BJ (cell line): ENCODE measurements around the gene TMEM266. TPM values are rescaled to one million over a fixed set of nuclear protein-coding genes. Genes with fewer than 3 reads are reported as not detected.
A peak's percentile ranks its signal among the peaks of the same experiment; 100 is the strongest.

Experiments
- CTCF ChIA-PET: fragments of 350-600 bp; formaldehyde crosslinking; extraction: SDS; loops from one replicate; lab custom pipeline; 2021; ENCODE audit warnings: antibody characterized with exemption, inconsistent platforms; lab: Yijun Ruan, JAX
- POLR2A ChIA-PET: fragments of 300-600 bp; sonication (Branson Sonifier 250); formaldehyde crosslinking; extraction: SDS; loops from one replicate; lab custom pipeline; 2021; ENCODE audit warnings: antibody characterized with exemption; lab: Charles Lee
- DNase-seq: peaks from one replicate; pipeline ENCODE4 v3.0.0-alpha.2; 2011; ENCODE audit warnings: low read depth
- H3K27me3 ChIP-seq: 2 replicates; pipeline ENCODE4 v1.6.0; 2011; ENCODE audit warnings: low read length; ENCODE audit not compliant: control insufficient read depth, insufficient read depth
- H3K36me3 ChIP-seq: 2 replicates; pipeline ENCODE4 v1.5.1; 2011; ENCODE audit warnings: low read length; ENCODE audit not compliant: control insufficient read depth, insufficient read depth
- H3K4me3 ChIP-seq: 2 replicates; pipeline ENCODE4 v1.5.1; 2011; ENCODE audit warnings: low read depth, mild to moderate bottlenecking, control low read depth, low read length
- CTCF ChIP-seq: IDR thresholded peaks from 2 replicates; pipeline ENCODE4 v1.5.1; 2011; ENCODE audit warnings: low read depth, mild to moderate bottlenecking, control low read depth, inconsistent platforms, low read length, moderate library complexity; ENCODE audit not compliant: insufficient read depth
- polyA plus RNA-seq: library from polyadenylated mRNA; depleted of rRNA; stranded (reverse); fragments of >200 nt; gene quantifications from 2 replicates; pipeline ENCODE4 v1.2.3, GENCODE V29; 2011

TMEM266 gene
- polyA plus RNA-seq, 1 experiment = 0.18 TPM

- Histone ChIP-seq H3K4me3 (no peak overlapping the region), H3K36me3 (no peaks in the 10 kb centered on the region), H3K27me3 (peaks cover 14% of the 10 kb centered on the region)
- POLR2A ChIA-PET = no interaction called here
- CTCF ChIA-PET = interaction anchor here (0.5 to 7.7 kb wide), 27 partner anchors 9 to 718 kb away, joined by 3 to 127 read pairs (median 4); partner anchors contain the start of gene TMEM266
- no peak for TF ChIP-seq CTCF
- peak; percentile 31 for DNase-seq
Observed at GRCh38 chr15:76149291-76149915, 89.6 kb downstream of the TMEM266 start.

- H3K4me3 ChIP-seq = no peak overlapping the region
- POLR2A ChIA-PET = no interaction called here
- no peak for DNase-seq
Observed at GRCh38 chr15:76150513-76150912, 90.7 kb downstream of the TMEM266 start.

GRCh38 chr15:76150971-76151598 lies 91.3 kb downstream of the TMEM266 start:
- no peak overlapping the region for H3K4me3 ChIP-seq
- POLR2A ChIA-PET = no interaction called here
- CTCF ChIA-PET = interaction anchor here (0.5 to 7.7 kb wide), 21 partner anchors 8 to 715 kb away, joined by 3 to 127 read pairs (median 5); partner anchors contain the start of gene TMEM266
- DNase-seq = peak; percentile 74
- H3K27me3 ChIP-seq = peaks cover 2% of the 10 kb centered on the region; the same call in 1 of the 2 replicates
- no peaks in the 10 kb centered on the region for H3K36me3 ChIP-seq
- TF ChIP-seq CTCF = peak; percentile 86

More at GRCh38 chr15:76150513-76150912, 90.7 kb downstream of the TMEM266 start:
- CTCF ChIA-PET = interaction anchor here (0.6 to 7.7 kb wide), 25 partner anchors 9 to 717 kb away, joined by 3 to 127 read pairs (median 4); partner anchors contain the start of gene TMEM266
- H3K36me3 ChIP-seq = no peaks in the 10 kb centered on the region
- peaks cover 4% of the 10 kb centered on the region for H3K27me3 ChIP-seq
- no peak for TF ChIP-seq CTCF

- POLR2A ChIA-PET = no interaction called here
- no peak for DNase-seq
Observed at GRCh38 chr15:76151599-76151974, 91.8 kb downstream of the TMEM266 start.

More at GRCh38 chr15:76151599-76151974, 91.8 kb downstream of the TMEM266 start:
- CTCF ChIA-PET = interaction anchor here (0.5 to 7.7 kb wide), 15 partner anchors 11 to 714 kb away, joined by 3 to 127 read pairs (median 6); partner anchors contain the start of gene TMEM266
- no peak for TF ChIP-seq CTCF
- H3K36me3 ChIP-seq = no peaks in the 10 kb centered on the region
- H3K4me3 ChIP-seq = no peak overlapping the region
- H3K27me3 ChIP-seq = peaks cover 2% of the 10 kb centered on the region; the same call in 1 of the 2 replicates
